K562 (cell line): ENCODE data around the gene GBP7. TPM values are rescaled to one million over a fixed set of nuclear protein-coding genes. Genes with fewer than 3 reads are reported as not detected.
A peak's percentile ranks its signal among the peaks of the same experiment; 100 is the strongest.

Experiments used
- CC2D1A ChIP-seq: fragments of 450-650 bp; IDR thresholded peaks from 2 replicates; pipeline ENCODE4 v1.6.1; 2017; ENCODE audit warnings: mild to moderate bottlenecking
- CEBPB ChIP-seq: fragments of 450-650 bp; IDR thresholded peaks from 2 replicates; pipeline ENCODE4 v1.6.1; 2016; ENCODE audit warnings: missing genetic modification characterization, missing compliant biosample characterization
- DIDO1 ChIP-seq: fragments of 450-650 bp; IDR thresholded peaks from 2 replicates; pipeline ENCODE4 v1.6.1; 2016; ENCODE audit warnings: low read depth, missing biosample characterization, missing genetic modification characterization
- DMBX1 ChIP-seq: fragments of 250-450 bp; sonication (Bioruptor Pico); IDR thresholded peaks from 2 replicates; pipeline ENCODE4 v1.8.0; 2022; ENCODE audit warnings: inconsistent platforms, mild to moderate bottlenecking, moderate library complexity, borderline replicate concordance
- EHMT2 ChIP-seq: fragments of 450-650 bp; IDR thresholded peaks from 2 replicates; pipeline ENCODE4 v1.6.1; 2018; ENCODE audit warnings: antibody characterized with exemption
- KAT7 ChIP-seq: sonication (generic); formaldehyde crosslinking; IDR thresholded peaks from 2 replicates; pipeline ENCODE4 v1.8.0; 2022; ENCODE audit warnings: missing genetic modification reagents, mild to moderate bottlenecking, borderline replicate concordance
- RBBP5 ChIP-seq: fragments of 200-600 bp; sonication (generic); IDR thresholded peaks from 2 replicates; pipeline ENCODE4 v1.6.1; 2012; ENCODE audit warnings: borderline replicate concordance, mild to moderate bottlenecking, low read length, control low read depth, inconsistent platforms; ENCODE audit not compliant: insufficient read depth, poor library complexity, severe bottlenecking
- TAF7 ChIP-seq: fragments of 450-650 bp; IDR thresholded peaks from 2 replicates; pipeline ENCODE4 v1.6.1; 2016; ENCODE audit warnings: missing genetic modification characterization, missing compliant biosample characterization
- TCF7 ChIP-seq: sonication (generic); IDR thresholded peaks from 2 replicates; pipeline ENCODE4 v1.6.1; 2016; ENCODE audit warnings: antibody characterized with exemption, borderline replicate concordance
- ZNF280B ChIP-seq: fragments of 250-450 bp; sonication (Bioruptor Pico); IDR thresholded peaks from 2 replicates; pipeline ENCODE4 v1.5.1; 2021; ENCODE audit warnings: mild to moderate bottlenecking
- ZSCAN32 ChIP-seq: fragments of 450-650 bp; formaldehyde crosslinking; IDR thresholded peaks from 2 replicates; pipeline ENCODE4 v1.4.0; 2020; ENCODE audit warnings: mild to moderate bottlenecking, moderate library complexity
- polyA plus RNA-seq, 8 experiments: library from polyadenylated mRNA; depleted of rRNA in 4 of 8; stranded (reverse) in 5 of 8; unstranded in 3 of 8; fragments of >200 nt; fragmentation: Nextera tagmentation in 2 of 8; fragmentation: Illumina TruSeq in 1 of 8; extraction: Ambion mirVana in 2 of 8; extraction: Trizol in 1 of 8; gene quantifications; 2 replicates each; pipeline versions ENCODE4 v1.2.1 to v1.2.3, GENCODE V29; 2011 to 2014; ENCODE audit warnings: inconsistent platforms in 1 of 8, missing spikeins in 1 of 8
- total RNA-seq, 7 experiments: library from RNA; depleted of rRNA in 6 of 7; stranded (reverse); fragments of >200 nt in 6 of 7; fragmentation: Illumina TruSeq in 2 of 7; extraction: Trizol in 2 of 7; gene quantifications; 2 replicates each; pipeline versions ENCODE4 v1.2.1 to v1.2.3, GENCODE V29; 2011 to 2021; ENCODE audit warnings: low replicate concordance in 1 of 7
- TF ChIP-seq, protein P1 (sequence below): fragments of 450-650 bp; conservative IDR thresholded peaks from 2 replicates; pipeline ENCODE4 v1.6.1; 2016; ENCODE audit warnings: missing genetic modification characterization, low read depth, mild to moderate bottlenecking, control low read depth, missing compliant biosample characterization
- TF ChIP-seq, protein P2 (sequence below): fragments of 450-650 bp; IDR thresholded peaks from 2 replicates; pipeline ENCODE4 v1.6.1; 2017; ENCODE audit warnings: antibody characterized with exemption, mild to moderate bottlenecking

Gene GBP7
- total and polyA plus RNA-seq, 9 of the 15 experiments (the other 6 are each of a cell fraction or from before 2014, with no cell fraction given) = 0.03 TPM; not detected in 8

GRCh38 chr1:89125913-89126580 is 49.8 kb downstream of the GBP7 start, which contains the start of gene GBP2 (continued):
- peak; percentile 77 for TF ChIP-seq CEBPB (tag)
- no peak for TF ChIP-seq TCF7
- no peak for TF ChIP-seq EHMT2
- TF ChIP-seq ZNF280B (CRISPR knock-in tag) = no peak
- no peak; the same call in 1 of the 2 replicates for TF ChIP-seq TAF7 (tag)
- TF ChIP-seq DMBX1 (CRISPR knock-in tag) = no peak
- TF ChIP-seq, protein P1, sequence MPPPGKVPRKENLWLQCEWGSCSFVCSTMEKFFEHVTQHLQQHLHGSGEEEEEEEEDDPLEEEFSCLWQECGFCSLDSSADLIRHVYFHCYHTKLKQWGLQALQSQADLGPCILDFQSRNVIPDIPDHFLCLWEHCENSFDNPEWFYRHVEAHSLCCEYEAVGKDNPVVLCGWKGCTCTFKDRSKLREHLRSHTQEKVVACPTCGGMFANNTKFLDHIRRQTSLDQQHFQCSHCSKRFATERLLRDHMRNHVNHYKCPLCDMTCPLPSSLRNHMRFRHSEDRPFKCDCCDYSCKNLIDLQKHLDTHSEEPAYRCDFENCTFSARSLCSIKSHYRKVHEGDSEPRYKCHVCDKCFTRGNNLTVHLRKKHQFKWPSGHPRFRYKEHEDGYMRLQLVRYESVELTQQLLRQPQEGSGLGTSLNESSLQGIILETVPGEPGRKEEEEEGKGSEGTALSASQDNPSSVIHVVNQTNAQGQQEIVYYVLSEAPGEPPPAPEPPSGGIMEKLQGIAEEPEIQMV = no peak
- TF ChIP-seq DIDO1 (tag) = no peak
- TF ChIP-seq, protein P2, sequence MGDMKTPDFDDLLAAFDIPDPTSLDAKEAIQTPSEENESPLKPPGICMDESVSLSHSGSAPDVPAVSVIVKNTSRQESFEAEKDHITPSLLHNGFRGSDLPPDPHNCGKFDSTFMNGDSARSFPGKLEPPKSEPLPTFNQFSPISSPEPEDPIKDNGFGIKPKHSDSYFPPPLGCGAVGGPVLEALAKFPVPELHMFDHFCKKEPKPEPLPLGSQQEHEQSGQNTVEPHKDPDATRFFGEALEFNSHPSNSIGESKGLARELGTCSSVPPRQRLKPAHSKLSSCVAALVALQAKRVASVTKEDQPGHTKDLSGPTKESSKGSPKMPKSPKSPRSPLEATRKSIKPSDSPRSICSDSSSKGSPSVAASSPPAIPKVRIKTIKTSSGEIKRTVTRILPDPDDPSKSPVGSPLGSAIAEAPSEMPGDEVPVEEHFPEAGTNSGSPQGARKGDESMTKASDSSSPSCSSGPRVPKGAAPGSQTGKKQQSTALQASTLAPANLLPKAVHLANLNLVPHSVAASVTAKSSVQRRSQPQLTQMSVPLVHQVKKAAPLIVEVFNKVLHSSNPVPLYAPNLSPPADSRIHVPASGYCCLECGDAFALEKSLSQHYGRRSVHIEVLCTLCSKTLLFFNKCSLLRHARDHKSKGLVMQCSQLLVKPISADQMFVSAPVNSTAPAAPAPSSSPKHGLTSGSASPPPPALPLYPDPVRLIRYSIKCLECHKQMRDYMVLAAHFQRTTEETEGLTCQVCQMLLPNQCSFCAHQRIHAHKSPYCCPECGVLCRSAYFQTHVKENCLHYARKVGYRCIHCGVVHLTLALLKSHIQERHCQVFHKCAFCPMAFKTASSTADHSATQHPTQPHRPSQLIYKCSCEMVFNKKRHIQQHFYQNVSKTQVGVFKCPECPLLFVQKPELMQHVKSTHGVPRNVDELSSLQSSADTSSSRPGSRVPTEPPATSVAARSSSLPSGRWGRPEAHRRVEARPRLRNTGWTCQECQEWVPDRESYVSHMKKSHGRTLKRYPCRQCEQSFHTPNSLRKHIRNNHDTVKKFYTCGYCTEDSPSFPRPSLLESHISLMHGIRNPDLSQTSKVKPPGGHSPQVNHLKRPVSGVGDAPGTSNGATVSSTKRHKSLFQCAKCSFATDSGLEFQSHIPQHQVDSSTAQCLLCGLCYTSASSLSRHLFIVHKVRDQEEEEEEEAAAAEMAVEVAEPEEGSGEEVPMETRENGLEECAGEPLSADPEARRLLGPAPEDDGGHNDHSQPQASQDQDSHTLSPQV = no peak
- no peak for TF ChIP-seq KAT7 (CRISPR knock-in tag)
- no peak for TF ChIP-seq CC2D1A
- TF ChIP-seq RBBP5 = peak; percentile 32
- TF ChIP-seq ZSCAN32 (CRISPR knock-in tag) = no peak
